Activated CD4-positive, CD25-positive, alpha-beta regulatory T cell treated with anti-CD3 and anti-CD28 coated beads, Interleukin-2, amount 50 U/mL, for 16 hours (primary cell): Measurements from ENCODE around the gene LYG2.
"Not testable (repeated sequence)": the region's sequence is repeated elsewhere in the genome, so short reads cannot be mapped to it uniquely, and the experiment has no call there.

Source experiments
- DNase-seq: peaks from one replicate; pipeline ENCODE4 v3.0.0-alpha.2; 2020; ENCODE audit warnings: low read depth, low spot score

LYG2 gene

DNA sequence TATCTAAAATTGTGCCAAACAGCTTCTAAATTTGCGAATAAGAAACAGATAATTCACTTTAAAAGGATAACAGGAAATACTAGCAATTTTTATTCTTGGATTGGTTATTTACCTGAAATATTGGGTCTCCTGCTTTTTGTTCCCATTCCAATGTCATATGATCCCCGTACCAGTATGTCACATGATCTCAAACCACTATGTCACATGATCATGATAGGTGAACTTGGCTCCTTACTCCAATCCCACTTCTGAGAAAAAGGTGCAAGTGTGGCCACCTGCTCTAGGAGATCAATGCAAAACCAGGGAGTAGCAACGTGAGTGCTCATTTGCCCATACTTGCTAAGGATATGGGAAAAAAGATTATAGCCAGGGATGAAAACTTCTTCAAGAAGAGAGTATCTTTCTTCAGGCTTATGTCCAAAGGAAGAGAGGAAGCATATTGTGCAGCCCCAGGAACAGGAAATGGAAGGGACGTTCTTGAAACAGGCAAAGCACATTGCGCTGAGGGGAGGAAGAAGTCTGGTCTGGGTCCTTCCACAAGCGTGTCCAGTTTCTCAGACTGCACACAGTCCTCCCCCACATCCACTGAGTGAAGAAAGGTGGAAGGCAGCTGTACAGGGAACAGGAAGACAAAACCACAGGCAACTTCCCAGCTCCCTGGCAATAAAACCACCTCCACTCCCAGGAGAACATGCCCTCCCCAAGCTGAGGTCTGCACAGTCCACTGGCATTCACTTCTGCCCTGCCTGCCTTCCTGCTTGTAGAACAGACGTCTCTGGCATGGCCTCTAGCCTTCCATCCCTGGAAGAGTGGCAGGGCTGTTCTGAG is at the start of gene LYG2:
TSS of gene LYG2 (minus strand) at position 176 of the 828 bp plus-strand sequence. CDS start 1,406 bp downstream, outside the sequence.
- no peak for DNase-seq

- not testable (repeated sequence) for DNase-seq
These were observed 45.6 kb upstream of the LYG2 start, which contains the start of gene LYG1 for GRCh38 chr2:99301097-99301496. Gene LYG1 (minus strand): TSS chr2:99301197. CDS start chr2:99295670, 5,527 bp downstream.

DNA sequence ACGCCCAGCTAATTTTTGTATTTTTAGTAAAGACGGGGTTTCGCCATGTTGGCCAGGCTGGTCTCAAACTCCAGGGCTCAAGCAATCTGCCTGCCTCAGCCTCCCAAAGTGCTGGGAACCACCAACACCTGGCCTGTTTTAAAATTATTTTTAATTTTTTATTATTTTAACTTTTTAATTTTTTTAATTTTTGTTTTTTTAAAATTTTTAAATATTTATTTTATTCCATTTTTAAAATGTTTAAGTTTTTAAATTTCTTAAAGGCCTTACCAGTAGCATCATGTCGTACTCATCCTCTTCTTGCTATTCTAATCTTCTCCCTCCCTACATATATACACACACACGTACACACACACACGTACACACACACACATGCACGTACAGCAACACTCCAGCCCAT is 44.1 kb upstream of the LYG2 start:
- DNase-seq, result no peak

DNA sequence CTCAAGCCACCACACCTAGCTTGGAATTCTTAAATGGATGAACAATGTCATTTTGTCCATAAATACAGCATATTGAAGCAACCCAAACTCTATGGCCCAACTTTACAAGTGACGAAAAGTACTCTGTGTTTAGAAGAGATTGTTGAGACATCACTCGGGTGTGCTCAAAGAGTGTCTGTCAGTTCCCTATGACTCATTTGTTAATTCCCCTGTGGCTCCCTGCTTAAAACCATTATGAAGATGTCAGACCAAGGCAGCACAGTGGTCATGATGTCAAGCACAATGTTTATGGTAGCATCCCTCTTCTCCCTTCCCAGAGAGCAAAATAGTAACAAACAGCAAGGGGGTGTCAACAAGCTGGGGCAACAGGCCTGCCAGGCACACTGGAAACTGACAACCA is 42.5 kb upstream of the LYG2 start:
- DNase-seq, result no peak

DNA sequence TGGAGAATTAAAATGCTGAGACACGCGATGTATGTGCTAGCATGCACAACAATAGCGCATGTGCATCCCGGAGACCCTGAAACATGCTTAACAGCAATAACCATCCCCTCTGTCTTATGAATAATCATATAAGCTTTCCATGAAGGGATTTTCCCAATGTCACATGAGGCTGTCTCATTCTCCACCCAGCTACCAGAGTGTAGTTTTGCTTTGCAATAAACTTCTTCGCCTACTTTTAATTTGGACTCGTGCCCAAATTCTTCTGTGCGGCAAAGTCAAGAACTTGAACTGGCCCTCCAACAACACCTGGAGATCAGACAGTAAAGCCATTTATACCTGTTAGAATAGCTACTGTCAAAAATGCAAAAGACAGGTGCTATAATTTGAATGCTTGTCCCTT is 30.1 kb upstream of the LYG2 start:
- no peak for DNase-seq

- DNase-seq, result no peak
These were observed 24.7 kb upstream of the LYG2 start for GRCh38 chr2:99279969-99280695.

DNA sequence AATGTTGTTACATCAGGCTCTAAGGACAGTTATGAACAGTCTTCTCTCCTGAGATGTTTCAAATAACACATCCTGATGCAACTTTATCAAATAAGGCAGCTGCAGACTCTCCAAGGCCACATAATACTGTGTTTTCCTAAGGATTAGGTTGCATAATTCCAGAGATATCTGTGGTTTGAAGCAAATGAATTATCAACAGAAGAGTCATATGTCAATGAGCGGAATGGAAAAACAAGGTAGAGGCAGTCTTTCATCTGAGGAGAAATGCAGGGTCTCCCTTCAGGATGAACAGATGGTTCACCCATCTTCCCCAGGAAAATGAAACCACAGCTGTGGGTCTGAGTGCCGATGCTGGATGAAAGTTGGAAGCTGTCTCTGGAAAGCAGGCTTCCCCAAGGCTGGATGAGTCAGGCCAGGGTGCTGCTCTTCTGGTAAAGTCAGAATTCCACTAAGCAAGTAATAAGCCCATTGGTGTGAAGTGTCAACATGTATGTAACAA is 23.4 kb upstream of the LYG2 start:
- DNase-seq, result no peak

- not testable (repeated sequence) for DNase-seq
These were observed 22.8 kb upstream of the LYG2 start for GRCh38 chr2:99278195-99278765.

DNA sequence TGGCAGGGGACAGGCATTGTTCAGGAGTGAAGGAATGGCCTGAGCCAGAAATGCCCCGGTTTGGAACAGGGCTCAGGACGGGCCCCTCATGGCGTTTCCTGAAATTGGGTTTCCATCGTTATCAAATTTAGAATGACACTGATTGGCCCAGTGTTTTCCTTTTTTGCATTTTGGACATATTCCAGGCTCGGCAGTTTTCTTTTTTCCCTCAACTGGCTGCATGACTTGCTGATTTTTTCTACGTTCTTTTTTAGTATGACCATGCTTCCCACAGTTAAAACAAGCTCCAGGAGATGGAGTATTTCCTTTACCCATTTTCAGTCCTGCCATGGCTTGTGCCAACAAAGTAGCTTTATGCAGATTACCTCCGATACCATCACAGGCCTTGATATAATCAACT is 20.4 kb upstream of the LYG2 start:
- no peak for DNase-seq

DNA sequence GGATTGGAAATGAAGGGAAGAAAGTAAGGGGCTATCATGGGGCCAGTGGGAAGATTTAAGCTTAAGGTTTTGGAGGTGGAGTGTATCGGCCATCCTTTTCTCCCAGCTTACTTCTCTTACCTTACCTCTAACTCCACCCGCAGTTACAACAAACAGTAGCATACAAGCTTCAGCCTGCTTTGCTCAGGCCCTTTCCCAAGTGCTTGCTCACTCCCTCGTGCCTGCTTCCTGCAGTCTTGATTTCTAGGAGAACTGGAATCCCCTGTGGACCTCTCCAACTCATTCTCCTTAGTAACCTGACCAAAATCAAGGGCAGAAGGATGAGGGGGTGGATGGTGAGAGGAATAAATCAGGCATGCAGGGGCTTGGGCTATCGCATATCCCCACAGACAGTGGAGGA is 5.8 kb upstream of the LYG2 start:
- DNase-seq, result no peak

DNA sequence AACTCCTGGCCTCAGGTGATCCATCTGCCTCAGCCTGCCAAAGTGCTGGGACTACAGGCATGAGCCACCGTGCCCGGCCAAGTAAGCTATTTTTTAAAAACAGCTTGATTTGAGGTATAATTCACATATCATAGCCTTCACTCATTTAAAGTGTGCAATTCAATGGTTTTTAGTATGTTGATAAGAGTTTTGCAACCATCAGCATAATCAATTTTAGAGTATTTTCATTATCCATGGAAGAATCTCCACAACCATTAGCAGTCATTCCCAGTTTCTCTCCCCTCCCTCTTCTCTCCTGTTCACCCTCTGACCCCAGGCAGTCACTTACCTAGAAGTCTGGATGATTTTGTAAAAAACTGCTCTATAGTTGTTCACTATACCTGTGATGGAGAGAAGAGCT is 4.7 kb upstream of the LYG2 start:
- DNase-seq, result no peak

DNA sequence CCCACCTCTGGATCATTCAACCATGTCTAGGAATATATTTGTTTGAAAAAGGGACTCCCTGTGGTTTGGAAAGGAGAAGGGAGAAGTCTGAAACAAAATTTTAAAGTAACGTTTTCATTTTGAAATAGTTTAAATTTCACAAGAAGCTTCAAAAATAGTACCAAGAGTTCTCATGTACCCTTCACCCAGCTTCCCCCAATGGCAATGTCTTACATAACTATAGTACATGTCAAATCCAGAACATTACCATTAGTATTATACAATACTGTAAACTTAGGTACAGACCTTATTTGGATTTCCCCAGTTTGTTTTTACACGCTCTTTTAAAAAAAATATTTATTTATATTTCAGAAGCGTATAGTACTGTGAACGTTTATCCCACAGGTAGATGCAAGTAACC is 4.0 kb upstream of the LYG2 start:
- DNase-seq, result no peak

GRCh38 chr2:99256677-99257076 is 1.2 kb upstream of the LYG2 start:
- DNase-seq, result no peak

DNA sequence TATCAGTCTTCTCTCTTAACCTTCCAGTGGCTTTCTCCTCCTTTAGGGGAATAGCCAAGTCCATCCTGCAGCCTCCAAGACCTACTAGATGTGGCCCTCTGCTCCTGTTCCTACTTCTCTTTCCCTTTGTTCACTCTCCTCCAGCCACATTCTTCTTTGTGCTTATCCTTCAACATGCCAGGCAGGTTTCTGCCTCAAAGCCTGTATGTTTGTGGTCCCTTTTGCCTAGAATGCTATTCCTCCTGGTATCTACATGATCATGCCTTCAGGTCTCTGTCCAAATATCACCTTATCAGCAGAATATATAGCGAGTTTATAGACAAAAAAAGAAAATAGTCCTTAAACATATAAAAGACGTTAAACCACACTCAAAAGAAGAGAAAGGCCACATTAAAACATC is 5.5 kb downstream of the LYG2 start:
- no peak for DNase-seq

GRCh38 chr2:99242151-99242550 is 13.3 kb downstream of the LYG2 start:
- no peak for DNase-seq

- no peak for DNase-seq
These were observed 15.0 kb downstream of the LYG2 start for GRCh38 chr2:99240431-99240830.

DNA sequence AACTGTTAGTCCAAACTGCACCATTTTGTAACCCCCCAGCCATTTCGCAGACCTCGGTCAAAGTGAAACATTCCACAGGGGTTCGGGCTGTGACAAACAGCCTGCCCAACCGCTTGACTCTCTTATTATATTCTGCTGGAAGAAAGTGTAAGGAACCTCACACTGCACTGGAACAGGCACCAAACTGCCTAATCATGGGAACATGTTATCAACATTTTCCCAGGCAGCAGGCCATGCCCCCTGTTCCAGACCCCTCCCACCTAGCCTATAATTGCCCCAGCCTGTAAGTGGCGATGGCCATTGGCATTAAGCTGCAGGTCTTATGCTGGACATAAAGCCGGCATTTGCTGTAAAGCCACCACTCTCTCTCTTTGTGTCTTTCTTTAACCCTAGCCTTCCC is 16.9 kb downstream of the LYG2 start:
- DNase-seq, result no peak

GRCh38 chr2:99233177-99233576 is 22.3 kb downstream of the LYG2 start:
- DNase-seq, result not testable (repeated sequence)

GRCh38 chr2:99217929-99218501 is 37.5 kb downstream of the LYG2 start:
- DNase-seq, result no peak

DNA sequence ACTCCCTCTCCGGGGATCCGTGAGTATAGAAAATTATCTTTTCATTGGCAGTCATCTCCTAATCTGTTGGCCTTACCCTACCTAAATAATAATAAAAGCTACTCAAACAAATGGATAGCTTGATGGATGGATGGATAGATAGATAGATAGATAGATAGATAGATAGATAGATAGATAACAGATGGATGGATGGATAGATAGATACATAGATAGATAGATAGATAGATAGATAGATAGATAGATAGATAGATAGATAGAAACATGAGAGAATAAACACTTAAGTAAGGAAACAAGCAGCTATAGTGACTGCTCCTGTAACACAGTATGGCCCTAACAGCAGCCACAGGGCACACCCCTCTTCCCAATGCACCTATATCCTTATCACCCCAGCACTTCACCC is 39.4 kb downstream of the LYG2 start:
- no peak for DNase-seq

DNA sequence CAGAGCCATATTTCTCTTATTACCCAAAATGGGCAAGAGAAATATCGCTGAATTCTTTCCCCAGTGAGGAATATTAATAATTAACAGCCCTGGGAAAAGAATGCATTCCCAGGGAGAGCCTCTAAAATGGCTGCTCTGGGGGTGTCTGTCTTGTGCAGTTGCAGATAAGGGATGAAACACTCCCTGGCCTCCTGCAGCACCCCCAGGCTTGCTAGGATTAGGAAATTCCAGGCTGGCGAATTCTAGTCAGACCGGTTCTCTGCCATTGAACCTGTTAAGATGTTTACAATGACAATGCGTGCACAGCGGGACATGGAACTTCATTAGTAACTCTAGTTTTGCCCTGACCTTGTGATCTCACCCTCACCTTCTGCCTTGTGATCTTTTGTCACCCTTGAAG is 50.0 kb downstream of the LYG2 start:
- DNase-seq, result no peak
